NCI-H748 treated with DMSO at 0.1 percent for 48 hours (cell line): ENCODE results near the gene ARFRP1.

Experiments used
- DNase-seq: peaks from one replicate; lab custom pipeline; 2025; lab: John Stamatoyannopoulos, UW

ARFRP1 gene

GRCh38 chr20:63701329-63702035 lies 6.3 kb downstream of the ARFRP1 start:
- no peak for DNase-seq

- no peak for DNase-seq
Observed at GRCh38 chr20:63701051-63701328, 6.8 kb downstream of the ARFRP1 start.

GRCh38 chr20:63700199-63701050 lies 7.4 kb downstream of the ARFRP1 start:
- DNase-seq: no peak

GRCh38 chr20:63699466-63700198 lies 8.1 kb downstream of the ARFRP1 start:
- no peak for DNase-seq

GRCh38 chr20:63698739-63699465 lies 8.9 kb downstream of the ARFRP1 start:
- DNase-seq: no peak

- DNase-seq: no peak
Observed at GRCh38 chr20:63697868-63698545, 9.8 kb downstream of the ARFRP1 start.

- DNase-seq: no peak
Observed at GRCh38 chr20:63697357-63697867, 10.4 kb downstream of the ARFRP1 start.

GRCh38 chr20:63696628-63697356 lies 11.0 kb downstream of the ARFRP1 start, which contains the start of gene TNFRSF6B:
Gene TNFRSF6B (plus strand): TSS chr20:63696652. CDS start chr20:63696768, 116 bp downstream.
- DNase-seq: no peak

- no peak for DNase-seq
Observed at GRCh38 chr20:63696306-63696627, 11.5 kb downstream of the ARFRP1 start.

GRCh38 chr20:63695424-63696305 lies 12.1 kb downstream of the ARFRP1 start:
- DNase-seq: no peak

- no peak for DNase-seq
Observed at GRCh38 chr20:63694584-63695423, 13.0 kb downstream of the ARFRP1 start.

GRCh38 chr20:63693733-63694583 lies 13.8 kb downstream of the ARFRP1 start:
- no peak for DNase-seq

- no peak for DNase-seq
Observed at GRCh38 chr20:63693083-63693732, 14.6 kb downstream of the ARFRP1 start.

- DNase-seq: no peak
Observed at GRCh38 chr20:63692436-63693082, 15.2 kb downstream of the ARFRP1 start.

- DNase-seq: no peak
Observed at GRCh38 chr20:63691711-63692435, 15.9 kb downstream of the ARFRP1 start.
